ENCODE data around the gene CTIF.

DNA sequence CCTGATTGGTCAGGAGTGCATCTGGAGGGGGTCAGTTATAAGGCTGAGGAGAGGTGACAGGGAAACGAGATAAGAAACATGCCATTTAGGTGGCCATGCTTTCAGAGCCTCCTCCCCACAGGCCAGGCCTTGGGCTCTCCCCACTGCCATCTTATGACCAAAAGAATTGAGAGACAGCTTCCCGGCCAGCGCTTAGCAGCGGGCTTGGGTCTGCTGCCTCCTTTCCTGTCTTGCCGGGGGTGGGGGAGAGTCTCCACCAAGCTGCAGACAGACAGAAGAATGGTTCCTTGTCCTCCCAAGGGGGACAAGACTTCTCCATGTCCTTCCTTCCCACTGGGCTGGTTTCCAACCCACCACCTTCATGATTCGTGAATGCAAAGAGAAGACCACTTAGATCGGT, 240.6 kb downstream of the CTIF start:
- TF ChIP-seq, protein P1, sequence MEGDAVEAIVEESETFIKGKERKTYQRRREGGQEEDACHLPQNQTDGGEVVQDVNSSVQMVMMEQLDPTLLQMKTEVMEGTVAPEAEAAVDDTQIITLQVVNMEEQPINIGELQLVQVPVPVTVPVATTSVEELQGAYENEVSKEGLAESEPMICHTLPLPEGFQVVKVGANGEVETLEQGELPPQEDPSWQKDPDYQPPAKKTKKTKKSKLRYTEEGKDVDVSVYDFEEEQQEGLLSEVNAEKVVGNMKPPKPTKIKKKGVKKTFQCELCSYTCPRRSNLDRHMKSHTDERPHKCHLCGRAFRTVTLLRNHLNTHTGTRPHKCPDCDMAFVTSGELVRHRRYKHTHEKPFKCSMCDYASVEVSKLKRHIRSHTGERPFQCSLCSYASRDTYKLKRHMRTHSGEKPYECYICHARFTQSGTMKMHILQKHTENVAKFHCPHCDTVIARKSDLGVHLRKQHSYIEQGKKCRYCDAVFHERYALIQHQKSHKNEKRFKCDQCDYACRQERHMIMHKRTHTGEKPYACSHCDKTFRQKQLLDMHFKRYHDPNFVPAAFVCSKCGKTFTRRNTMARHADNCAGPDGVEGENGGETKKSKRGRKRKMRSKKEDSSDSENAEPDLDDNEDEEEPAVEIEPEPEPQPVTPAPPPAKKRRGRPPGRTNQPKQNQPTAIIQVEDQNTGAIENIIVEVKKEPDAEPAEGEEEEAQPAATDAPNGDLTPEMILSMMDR (IDR thresholded peaks at IDR 0.05) = no peak
- no peak for TF ChIP-seq POLR2A (IDR thresholded peaks at IDR 0.05)

Data from heart left ventricle (tissue), 13 donors.